Urinary bladder (tissue), 4 donors: ENCODE measurements around the gene LUC7L3. TPM values are rescaled to one million over a fixed set of nuclear protein-coding genes. Genes with fewer than 3 reads are reported as not detected.

Source experiments
- DNase-seq: peaks from one replicate; pipeline ENCODE4 v3.0.0-alpha.2; 2015; ENCODE audit errors: extremely low spot score
- H3K27ac ChIP-seq: one replicate; pipeline ENCODE4 v1.5.1; 2013; ENCODE audit warnings: low read depth, mild to moderate bottlenecking, moderate library complexity
- H3K36me3 ChIP-seq: one replicate; pipeline ENCODE4 v1.6.1; 2013; ENCODE audit warnings: mild to moderate bottlenecking, moderate library complexity; ENCODE audit not compliant: insufficient read depth
- H3K4me1 ChIP-seq: one replicate; pipeline ENCODE4 v1.6.1; 2013; ENCODE audit warnings: mild to moderate bottlenecking, moderate library complexity; ENCODE audit not compliant: insufficient read depth
- H3K4me3 ChIP-seq: one replicate; pipeline ENCODE4 v1.5.1; 2013; ENCODE audit warnings: low read depth, low read length
- WGBS: extraction: QIAGEN DNeasy Blood & Tissue Kit; methylation state at CpG from one replicate; pipeline ENCODE4 v1.1.7; 2013; 5-methylcytosine and 5-hydroxymethylcytosine counted together
- polyA plus RNA-seq: library from polyadenylated mRNA; stranded (reverse); fragments of 200-250 nt; gene quantifications from one replicate; pipeline ENCODE4 v1.2.3, GENCODE V29; 2013
- total RNA-seq: library from RNA; depleted of rRNA; stranded (reverse); fragments of >200 nt; gene quantifications from one replicate; pipeline ENCODE4 v1.2.3, GENCODE V29; 2014
- donor health status: healthy with polysubstance abuse.
- donor health status: healthy.

The LUC7L3 gene
- total and polyA plus RNA-seq, 2 donors = 69.7 to 129 TPM

DNA sequence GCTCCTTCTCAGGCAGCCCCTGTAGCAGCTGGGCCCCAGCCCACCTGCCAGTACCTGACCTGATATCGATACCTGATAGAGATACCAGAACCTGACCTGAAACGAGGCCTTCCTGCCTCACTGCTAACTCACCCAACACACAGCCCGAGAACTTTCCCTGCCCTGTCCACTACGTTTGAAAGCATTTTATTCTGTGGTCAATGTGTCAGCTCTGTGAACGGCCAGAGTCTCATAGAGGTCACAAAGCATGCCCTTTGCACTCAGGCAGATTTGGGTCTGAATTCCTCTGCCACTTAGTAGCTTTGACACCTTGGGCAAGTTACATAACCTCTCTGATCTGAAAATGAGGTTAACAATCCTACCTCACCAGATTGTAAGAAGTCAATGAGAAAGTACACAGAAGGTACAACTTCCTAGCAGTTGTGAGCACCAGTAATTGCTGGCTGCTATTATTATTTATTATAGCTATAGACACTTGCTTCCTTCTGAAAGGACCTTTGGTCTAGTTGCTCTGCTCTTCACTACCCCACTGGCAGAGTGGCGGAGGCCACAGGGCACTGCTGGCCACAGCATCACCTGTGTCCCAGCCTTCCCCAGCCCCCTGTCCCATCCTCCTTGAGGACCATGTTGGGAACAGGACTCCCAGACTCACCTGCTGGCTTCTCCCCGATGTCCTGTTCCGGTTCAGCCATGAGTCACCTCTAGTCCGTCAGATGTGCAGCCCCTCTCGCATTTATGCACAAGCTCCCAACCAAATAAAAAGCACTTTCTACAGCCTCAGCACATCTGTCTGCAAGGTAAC is 47.0 kb downstream of the LUC7L3 start:
- DNase-seq = no peak
- no peak overlapping the region for H3K4me3 ChIP-seq
- H3K4me1 ChIP-seq = no peaks in the 10 kb centered on the region
- H3K27ac ChIP-seq = no peak overlapping the region
- H3K36me3 ChIP-seq = no peaks in the 10 kb centered on the region
- WGBS = 85% methylated on average over 10 of the region's 10 CpGs

DNA sequence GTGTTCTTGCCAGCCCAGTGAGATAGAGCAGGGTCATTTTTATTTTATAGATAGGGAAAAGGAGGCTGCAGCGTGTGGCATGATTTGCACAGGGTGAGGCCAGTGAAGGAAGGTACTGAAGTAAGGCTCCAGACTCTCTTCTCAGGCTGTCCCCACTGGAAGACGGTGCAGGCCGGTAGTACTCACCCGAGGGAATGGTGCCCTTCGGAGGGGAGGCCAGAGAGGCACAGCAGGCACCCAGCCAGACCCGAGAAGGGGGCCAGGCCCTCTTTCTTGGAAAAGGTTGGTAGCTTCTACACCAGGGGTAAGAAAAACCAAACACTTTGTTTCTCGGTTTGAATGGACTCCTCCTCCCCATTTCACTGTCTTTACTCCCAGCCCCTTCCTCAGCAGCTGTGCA is 47.6 kb downstream of the LUC7L3 start:
- Histone ChIP-seq H3K4me3 (no peak overlapping the region), H3K4me1 (no peaks in the 10 kb centered on the region), H3K27ac (no peak overlapping the region), H3K36me3 (no peaks in the 10 kb centered on the region)
- DNase-seq = no peak
- WGBS = 82% methylated on average over 7 of the region's 7 CpGs

DNA sequence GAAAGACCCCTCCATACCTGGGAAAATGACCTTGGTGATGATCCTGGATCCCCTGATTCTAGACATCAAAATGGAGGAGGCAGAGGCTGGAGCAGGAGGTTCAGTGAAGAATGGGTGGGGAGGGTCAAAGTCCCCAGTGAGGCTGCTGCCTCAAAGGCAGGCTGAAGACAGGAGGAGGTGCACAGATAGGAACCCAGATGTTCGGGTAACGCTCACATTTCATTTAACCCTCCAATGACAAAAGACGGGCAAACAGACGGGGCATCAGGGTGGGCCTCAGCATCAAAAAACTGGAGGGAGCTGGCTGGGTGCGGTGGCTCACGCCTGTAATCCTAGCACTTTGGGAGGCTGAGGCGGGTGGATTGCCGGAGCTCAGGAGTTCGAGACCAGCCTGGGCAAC is 48.0 kb downstream of the LUC7L3 start, which contains the start of gene ANKRD40CL:
ANKRD40CL (minus strand) TSS at position 73 of the 400 bp plus-strand sequence. CDS start 605 bp downstream, outside the sequence.
- Histone ChIP-seq H3K27ac (no peak within 1 kb of the TSS), H3K36me3 (no peaks in the 10 kb centered on the region), H3K4me1 (no peaks in the 10 kb centered on the region), H3K4me3 (no peak within 1 kb of the TSS)
- DNase-seq = no peak
- 91% methylated on average over 9 of the region's 9 CpGs for WGBS

DNA sequence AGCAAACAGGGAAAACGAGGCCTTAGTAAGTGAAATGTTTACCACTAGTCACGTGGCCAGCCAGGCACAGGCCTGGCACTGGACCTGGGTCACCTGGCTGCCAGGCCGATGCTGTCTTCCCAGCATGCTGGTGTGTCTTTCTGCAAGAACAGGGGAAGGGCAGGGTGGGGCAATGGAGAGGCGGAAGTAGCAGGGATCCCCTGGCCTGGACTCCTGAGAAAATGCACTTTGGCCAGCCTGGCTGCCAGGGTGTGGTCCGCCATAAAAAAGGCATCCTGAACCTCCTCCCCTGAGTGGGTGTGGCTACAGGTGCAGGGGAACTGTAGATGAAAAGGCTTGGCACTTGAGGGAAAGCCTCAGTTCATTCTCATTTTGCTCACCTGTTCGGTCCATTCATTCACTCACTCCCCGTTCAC is 49.0 kb downstream of the LUC7L3 start:
- 76% methylated on average over 7 of the region's 7 CpGs for WGBS
- Histone ChIP-seq H3K27ac (no peak overlapping the region), H3K4me1 (no peaks in the 10 kb centered on the region), H3K36me3 (no peaks in the 10 kb centered on the region), H3K4me3 (no peak overlapping the region)
- DNase-seq = no peak

DNA sequence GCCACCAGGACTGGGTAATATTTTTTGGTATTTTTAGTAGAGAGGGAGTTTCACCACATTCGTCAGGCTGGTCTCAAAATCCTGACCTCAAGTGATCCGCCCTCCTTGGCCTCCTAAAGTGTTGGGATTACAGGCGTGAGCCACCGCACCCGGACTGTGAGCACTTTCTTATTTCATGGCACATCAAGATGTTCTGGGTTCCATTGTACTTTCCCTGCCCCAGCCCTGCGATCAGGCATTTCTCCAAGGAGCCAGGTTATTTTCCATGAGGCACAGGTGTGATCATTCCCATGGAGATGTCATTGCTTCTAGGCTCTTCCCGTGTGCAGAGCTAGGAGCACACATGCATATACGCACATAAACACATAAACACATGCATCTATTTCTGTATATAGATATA is 50.5 kb downstream of the LUC7L3 start:
- no peak for DNase-seq
- WGBS = 90% methylated on average over 8 of the region's 8 CpGs
- Histone ChIP-seq H3K27ac (no peak overlapping the region), H3K4me1 (no peaks in the 10 kb centered on the region), H3K36me3 (no peaks in the 10 kb centered on the region), H3K4me3 (no peak overlapping the region)

DNA sequence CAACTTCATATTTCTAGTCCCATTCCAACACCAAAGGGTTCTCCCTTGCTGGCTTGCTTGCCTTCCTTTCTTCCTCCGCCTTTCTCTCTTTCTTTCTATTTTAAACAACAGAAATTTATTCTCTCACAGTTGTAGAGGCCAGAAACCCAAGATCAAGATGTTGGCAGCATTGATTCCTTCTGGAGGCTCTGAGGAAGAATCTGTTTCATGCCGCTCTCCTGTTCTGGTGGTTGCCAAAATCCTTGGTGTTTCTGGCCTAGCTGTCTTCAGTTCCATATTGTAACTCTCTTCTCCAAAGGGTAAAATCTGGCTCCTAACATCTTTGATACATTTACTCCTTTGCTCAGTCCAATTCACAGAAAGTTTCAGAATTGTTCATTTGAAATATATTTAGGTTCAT is 50.9 kb downstream of the LUC7L3 start:
- 90% methylated on average over 2 of the region's 2 CpGs for WGBS
- no peak for DNase-seq
- no peaks in the 10 kb centered on the region for H3K36me3 ChIP-seq
- no peaks in the 10 kb centered on the region for H3K4me1 ChIP-seq
- no peak overlapping the region for H3K27ac ChIP-seq
- no peak overlapping the region for H3K4me3 ChIP-seq

DNA sequence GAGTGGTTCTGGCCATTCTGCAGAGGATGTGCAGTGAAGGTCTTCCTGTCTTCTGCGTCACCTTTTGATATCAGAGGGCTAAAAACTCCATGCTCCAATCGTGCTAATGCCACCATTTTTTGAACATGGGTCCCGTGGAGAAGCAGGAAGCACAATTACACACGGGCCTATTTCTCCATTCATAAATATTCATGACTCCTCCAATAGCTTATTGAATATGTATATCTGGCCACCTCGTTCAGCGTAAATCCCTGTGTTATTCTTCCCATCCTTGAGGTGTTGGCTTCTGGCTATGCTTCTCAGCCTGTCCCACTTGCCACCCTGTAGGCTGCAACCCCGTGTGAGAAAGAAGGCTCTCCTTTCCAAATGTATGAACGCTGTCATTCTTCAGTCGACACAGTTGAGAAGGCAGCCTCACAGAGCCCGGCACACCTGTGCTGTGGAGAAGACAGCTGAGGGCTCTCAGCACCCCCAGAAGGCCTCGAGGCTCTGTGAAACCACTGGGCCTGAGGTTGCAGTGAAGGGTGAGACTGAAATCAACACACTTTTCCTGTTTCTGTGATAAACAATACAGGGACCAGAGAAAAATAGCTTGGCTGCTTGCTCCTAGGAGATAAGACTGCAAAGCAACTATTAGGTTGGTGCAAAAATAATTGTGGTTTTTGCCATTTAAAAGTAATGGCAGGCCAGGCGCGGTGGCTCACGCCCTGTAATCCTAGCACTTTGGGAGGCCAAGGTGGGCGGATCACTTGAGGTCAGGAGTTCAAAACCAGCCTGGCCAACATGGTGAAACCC is 52.8 kb downstream of the LUC7L3 start:
- Histone ChIP-seq H3K4me1 (no peaks in the 10 kb centered on the region), H3K4me3 (no peak overlapping the region), H3K27ac (no peak overlapping the region), H3K36me3 (no peaks in the 10 kb centered on the region)
- no peak for DNase-seq
- 73% methylated on average over 15 of the region's 15 CpGs for WGBS

DNA sequence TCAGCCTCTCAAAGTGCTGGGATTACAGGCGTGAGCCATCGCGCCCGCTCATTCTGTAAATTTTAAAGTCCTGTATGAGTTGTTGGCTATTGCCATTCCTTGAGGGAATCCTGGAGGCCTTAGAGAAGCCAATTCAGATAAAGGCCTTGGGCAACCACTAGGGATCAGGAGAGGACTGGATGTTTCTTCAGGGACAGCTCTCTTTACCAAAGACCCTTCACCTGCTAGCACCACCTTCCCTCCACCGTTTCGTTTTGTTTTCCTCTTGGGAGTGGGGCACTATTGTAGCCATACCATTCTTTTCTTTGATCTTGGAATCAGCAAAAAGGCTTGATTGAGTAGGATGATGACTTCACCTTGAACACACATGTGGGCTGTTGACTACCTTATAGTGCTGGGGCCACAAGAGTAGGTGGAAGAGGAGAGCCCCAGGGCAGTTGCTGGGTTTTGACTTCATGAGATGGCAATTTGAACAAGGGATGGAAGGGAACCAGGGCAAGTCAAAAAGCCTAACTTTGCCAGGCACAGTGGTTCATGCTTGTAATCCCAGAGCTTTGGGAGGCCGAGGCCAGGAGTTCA is 54.9 kb downstream of the LUC7L3 start:
- no peak for DNase-seq
- WGBS = 81% methylated on average over 7 of the region's 7 CpGs
- Histone ChIP-seq H3K4me3 (no peak overlapping the region), H3K27ac (no peak overlapping the region), H3K36me3 (no peaks in the 10 kb centered on the region), H3K4me1 (no peaks in the 10 kb centered on the region)

DNA sequence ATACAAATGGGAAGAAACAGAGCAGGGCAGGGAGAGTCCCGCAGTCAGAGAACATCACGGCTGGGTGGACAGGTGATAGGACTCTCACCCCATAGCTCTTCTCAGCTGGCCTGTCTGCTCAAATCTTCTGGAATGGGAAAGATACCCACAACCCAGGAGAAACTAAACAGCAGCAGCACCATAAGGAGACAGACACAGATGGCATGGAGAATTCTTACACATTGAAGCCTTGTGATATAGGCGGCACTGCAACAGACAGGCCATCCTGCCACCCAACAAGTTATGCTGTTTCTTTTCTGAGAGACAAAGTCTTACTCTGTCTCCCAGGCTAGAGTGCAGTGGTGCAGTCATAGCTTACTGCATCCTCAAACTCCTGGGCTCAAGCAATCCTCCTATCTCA is 56.5 kb downstream of the LUC7L3 start:
- Histone ChIP-seq H3K36me3 (no peaks in the 10 kb centered on the region), H3K27ac (no peak overlapping the region), H3K4me3 (no peak overlapping the region), H3K4me1 (no peaks in the 10 kb centered on the region)
- no peak for DNase-seq
- 96% methylated on average over 3 of the region's 3 CpGs for WGBS

DNA sequence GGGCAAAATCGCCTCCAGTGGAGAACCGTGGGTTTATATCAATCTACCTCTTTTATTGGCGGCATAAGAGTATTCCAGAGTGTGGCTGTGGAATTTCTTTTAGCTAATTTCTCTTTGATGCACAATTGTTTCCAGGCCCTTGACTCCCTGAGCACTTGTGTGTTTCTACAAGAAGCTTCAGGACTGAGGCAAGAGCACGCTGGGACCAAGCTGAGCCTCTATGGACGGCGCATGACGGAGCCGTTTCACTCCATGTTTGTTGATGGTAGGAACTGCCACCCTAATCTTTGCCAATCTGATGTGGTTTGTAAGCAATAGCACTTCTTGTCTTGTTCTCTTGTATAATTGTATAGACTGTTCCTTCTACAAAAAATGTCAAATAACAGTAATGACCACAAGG is 59.1 kb downstream of the LUC7L3 start:
- no peak overlapping the region for H3K27ac ChIP-seq
- 85% methylated on average over 8 of the region's 8 CpGs for WGBS
- no peaks in the 10 kb centered on the region for H3K36me3 ChIP-seq

DNA sequence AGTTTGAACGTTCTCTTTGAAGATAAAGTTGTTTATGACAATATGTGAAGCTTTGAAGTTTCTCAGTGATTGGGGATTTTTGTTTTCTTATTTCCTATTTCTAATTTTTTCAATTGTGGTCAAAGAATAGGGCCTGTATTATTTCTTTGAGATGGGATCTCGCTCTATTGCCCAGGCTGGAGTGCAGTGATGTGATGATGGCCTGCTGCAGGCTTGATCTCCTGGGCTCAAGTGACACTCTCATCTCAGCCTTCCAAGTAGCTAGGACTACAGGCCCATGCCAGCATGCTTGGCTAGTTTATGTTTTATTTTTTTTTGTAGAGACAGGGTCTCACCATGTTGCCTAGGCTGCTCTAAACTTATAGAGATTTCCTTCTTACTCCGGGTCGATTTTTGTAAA is 59.6 kb downstream of the LUC7L3 start:
- Histone ChIP-seq H3K36me3 (no peaks in the 10 kb centered on the region), H3K4me3 (no peak overlapping the region), H3K4me1 (no peaks in the 10 kb centered on the region), H3K27ac (no peak overlapping the region)
- DNase-seq = no peak
- 69% methylated on average over 4 of the region's 4 CpGs for WGBS

More for the DNA sequence above, 59.1 kb downstream of the LUC7L3 start:
- Histone ChIP-seq H3K4me3 (no peak overlapping the region), H3K4me1 (no peaks in the 10 kb centered on the region)
- no peak for DNase-seq

DNA sequence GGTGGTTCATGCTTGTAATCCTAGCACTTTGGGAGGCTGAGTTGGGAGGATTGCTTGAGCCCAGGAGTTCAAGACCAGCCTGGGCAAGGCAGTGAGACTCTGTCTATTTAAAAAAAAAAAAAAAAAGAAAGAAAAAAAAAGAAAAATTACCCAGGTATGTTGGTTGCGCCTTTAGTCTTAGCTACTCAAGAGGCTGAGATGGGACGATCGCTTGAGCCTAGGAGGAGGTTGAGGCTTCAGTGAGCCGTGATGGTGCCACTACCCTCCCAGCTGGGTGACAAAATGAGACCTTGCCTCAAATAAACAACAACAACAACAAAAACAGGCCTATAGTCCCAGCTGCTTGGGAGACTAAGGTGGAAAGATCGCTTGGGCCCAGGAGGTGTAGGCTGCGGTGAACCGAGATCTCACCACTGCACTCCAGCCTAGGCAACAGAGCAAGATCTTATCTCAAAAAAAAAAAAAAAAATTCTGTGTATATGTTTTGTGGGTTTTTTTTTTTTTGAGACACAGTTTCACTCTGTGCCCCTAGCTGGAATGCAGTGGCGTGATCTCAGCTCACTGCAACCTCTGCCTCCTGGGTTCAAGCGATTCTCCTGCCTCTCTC is 60.4 kb downstream of the LUC7L3 start:
- H3K4me3 ChIP-seq = no peak overlapping the region
- H3K36me3 ChIP-seq = no peaks in the 10 kb centered on the region
- H3K4me1 ChIP-seq = no peaks in the 10 kb centered on the region
- 87% methylated on average over 9 of the region's 9 CpGs for whole genome bisulfite sequencing
- H3K27ac ChIP-seq = no peak overlapping the region
- DNase-seq = no peak

DNA sequence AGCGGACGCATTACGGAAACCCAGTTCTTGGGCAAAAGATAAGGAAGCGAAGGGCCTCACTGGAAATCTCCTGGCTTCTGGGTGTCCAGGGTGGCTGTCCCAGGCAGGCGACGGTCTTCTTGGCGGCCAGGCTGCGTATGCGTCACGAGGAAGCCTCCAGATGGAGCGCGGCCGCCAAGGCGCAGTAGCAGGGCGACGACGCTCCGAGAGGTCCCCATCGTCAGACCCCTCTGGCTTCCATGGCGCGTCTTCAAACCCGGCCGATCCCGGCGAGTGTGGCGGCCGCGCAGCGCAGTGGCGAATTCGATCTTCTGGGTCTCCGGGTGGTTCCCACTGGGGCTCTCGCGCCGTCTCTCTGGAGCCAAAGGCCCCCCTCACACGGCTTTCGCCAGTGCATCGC is 61.8 kb downstream of the LUC7L3 start:
- 39% methylated on average over 38 of the region's 38 CpGs for WGBS
- Histone ChIP-seq H3K4me3 (peak overlapping the region; percentile 26), H3K36me3 (no peaks in the 10 kb centered on the region), H3K27ac (no peak overlapping the region), H3K4me1 (no peaks in the 10 kb centered on the region)
- no peak for DNase-seq
